ENCODE measurements around the gene LYZL1. TPM values are rescaled to one million over a fixed set of nuclear protein-coding genes. Genes with fewer than 3 reads are reported as not detected.
"Not testable (repeated sequence)": the region's sequence is repeated elsewhere in the genome, so short reads cannot be mapped to it uniquely, and the experiment has no call there.

LYZL1 gene
- total RNA-seq, 4 donors from 2014 or later = not detected

DNA sequence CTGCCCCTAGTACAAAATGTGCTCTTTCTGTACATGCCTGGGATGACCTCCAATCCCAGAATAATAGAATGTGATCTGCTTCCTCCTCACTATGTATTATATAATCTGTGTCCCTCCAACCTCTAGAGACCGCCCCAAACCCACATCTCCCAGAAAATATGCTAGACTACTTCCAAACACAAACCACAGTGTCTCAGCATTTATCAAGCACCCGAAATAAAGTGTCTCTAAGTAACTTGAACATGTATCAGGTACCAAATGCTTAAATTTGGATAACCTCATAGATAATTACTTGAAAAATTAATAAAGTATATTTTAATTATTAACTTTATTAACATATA is 16.1 kb downstream of the LYZL1 start:
- TF ChIP-seq, protein P1, sequence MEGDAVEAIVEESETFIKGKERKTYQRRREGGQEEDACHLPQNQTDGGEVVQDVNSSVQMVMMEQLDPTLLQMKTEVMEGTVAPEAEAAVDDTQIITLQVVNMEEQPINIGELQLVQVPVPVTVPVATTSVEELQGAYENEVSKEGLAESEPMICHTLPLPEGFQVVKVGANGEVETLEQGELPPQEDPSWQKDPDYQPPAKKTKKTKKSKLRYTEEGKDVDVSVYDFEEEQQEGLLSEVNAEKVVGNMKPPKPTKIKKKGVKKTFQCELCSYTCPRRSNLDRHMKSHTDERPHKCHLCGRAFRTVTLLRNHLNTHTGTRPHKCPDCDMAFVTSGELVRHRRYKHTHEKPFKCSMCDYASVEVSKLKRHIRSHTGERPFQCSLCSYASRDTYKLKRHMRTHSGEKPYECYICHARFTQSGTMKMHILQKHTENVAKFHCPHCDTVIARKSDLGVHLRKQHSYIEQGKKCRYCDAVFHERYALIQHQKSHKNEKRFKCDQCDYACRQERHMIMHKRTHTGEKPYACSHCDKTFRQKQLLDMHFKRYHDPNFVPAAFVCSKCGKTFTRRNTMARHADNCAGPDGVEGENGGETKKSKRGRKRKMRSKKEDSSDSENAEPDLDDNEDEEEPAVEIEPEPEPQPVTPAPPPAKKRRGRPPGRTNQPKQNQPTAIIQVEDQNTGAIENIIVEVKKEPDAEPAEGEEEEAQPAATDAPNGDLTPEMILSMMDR (IDR thresholded peaks at IDR 0.05) = no peak
- ATAC-seq (ENCODE audit: low FRiP score) (no peak), DNase-seq (ENCODE audit: low spot score) (no peak)

DNA sequence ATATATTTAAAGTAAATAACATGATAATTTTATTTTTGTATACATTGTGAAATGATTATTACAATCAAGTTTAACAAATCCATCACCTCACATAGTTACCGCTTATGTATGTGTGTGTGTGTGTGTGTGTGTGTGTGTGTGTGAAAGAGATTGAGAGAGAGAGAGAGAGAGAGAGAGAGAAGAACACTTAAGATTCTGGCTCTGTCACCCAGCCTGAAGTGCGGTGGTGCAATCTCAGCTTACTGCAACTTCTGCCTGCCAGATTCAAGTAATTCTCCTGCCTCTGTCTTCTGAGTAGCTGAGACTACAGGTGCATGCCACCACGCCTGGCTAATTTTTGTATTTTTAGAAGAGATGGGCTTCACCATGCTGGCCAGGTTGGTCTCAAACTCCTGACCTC is 17.8 kb downstream of the LYZL1 start:
- TF ChIP-seq, protein P1 (IDR thresholded peaks at IDR 0.05) = no peak
- DNase-seq (ENCODE audit: low spot score) (no peak), ATAC-seq (ENCODE audit: low FRiP score) (no peak)

DNA sequence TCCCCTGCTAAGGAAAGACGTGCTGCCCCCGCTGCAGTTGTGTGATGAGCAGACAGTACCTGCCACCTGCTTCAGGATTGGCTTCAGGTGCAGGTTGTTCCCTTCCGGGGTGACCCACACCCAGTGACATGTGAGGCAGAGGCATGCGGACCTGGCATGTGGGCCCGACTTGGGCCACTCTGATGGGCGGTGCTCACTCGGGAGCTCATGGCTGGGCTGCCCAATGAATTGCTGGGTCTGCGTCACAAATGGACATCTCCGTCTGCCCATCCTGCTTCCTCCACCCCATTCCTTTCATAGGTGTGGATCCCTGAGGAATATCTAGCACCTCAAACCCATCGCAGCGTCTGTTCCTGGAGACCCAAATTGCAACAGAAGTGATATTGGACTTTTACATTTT is 19.3 kb downstream of the LYZL1 start:
- not testable (repeated sequence) for DNase-seq (ENCODE audit: low spot score); ATAC-seq (ENCODE audit: low FRiP score)

GRCh38 chr10:29309465-29309864 is 20.6 kb downstream of the LYZL1 start:
- DNase-seq (ENCODE audit: low spot score) = no peak
- TF ChIP-seq, protein P1 (IDR thresholded peaks at IDR 0.05) = no peak
- no peak for ATAC-seq (ENCODE audit: low FRiP score)

GRCh38 chr10:29310463-29310862 is 21.6 kb downstream of the LYZL1 start:
- DNase-seq (ENCODE audit: low spot score); ATAC-seq (ENCODE audit: low FRiP score): not testable (repeated sequence)

DNA sequence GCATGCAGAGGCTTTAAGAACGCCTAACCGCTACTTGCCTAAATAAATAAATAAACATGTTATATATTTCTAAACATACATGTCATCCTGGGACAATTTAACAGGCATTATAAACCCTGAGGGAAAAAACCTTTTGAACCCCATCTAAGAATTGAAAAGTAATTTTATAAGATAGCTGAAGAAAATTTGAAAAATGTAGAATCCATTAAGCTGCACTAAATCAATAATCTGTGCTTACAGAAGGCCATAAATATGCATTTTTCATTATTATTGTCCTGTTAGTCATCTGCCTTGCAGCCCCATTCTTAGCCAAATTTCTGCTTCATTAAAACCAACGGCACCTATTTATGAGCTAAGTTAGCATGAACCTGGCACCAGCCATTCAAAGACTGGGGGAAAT is 24.2 kb downstream of the LYZL1 start:
- TF ChIP-seq, protein P1 (IDR thresholded peaks at IDR 0.05) = no peak
- DNase-seq (ENCODE audit: low spot score) = no peak

DNA sequence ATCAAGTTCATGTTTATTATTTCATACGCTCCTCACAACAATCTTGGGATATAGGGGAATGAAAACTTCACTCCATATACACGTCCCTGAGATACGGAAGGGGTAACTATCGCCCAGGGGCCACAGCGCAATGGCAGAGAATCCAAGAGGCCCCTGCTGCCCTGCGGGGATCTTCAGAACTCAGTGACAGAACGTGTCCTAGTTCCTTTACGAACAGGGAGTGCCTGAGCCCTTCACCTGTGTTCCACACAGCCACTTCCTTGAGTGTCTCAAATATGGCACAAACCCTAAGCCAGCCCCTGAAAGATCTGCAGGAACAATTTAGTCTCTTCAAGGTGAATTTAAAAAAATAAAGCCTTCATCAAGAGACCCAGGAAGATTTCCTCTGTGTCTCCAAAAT is 25.9 kb downstream of the LYZL1 start:
- TF ChIP-seq, protein P1 (IDR thresholded peaks at IDR 0.05) = no peak
- ATAC-seq (ENCODE audit: low FRiP score) (no peak), DNase-seq (ENCODE audit: low spot score) (no peak)

More for the DNA sequence above, 24.2 kb downstream of the LYZL1 start:
- ATAC-seq (ENCODE audit: low FRiP score) = no peak

DNA sequence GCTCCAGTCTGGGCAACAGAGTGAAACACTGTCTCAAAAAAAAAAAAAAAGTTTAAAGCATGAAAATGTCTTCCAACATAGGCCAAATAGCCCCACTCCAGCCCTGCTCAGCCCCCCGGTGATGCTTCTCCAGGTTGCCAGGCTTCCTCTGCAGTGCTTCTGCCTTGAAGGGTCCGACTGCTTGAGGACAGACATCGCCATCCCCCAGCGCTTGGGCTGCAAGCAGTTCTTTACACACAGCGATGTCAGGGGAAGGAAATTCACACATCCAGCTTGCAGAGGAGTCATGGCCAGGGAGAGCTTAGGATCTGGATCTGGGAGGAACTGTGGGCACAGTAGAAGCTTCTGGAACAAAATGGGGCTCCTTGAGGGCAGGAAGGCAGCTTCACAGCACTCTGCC is 26.9 kb downstream of the LYZL1 start:
- ATAC-seq (ENCODE audit: low FRiP score) (no peak), DNase-seq (ENCODE audit: low spot score) (no peak)
- TF ChIP-seq, protein P1 (IDR thresholded peaks at IDR 0.05) = no peak
